Spleen (tissue), 7 donors: Measurements from ENCODE around the gene RPP25L.

ENCODE experiments used
- POLR2A ChIP-seq, 3 donors: fragments of 450-650 bp; IDR thresholded peaks; one replicate each; pipeline ENCODE4 v1.5.1; 2017; ENCODE audit warnings: antibody characterized with exemption in 3 of 3, mild to moderate bottlenecking in 1 of 3
- POLR2AphosphoS5 ChIP-seq, 3 donors: sonication (generic); formaldehyde crosslinking; IDR thresholded peaks; one replicate each; pipeline ENCODE4 v1.5.1; 2017; ENCODE audit warnings: antibody characterized with exemption in 3 of 3
- TF ChIP-seq, protein P1 (sequence below), 11 experiments: fragments of 200-600 bp in 7 of 11; fragments of 450-650 bp in 4 of 11; sonication (generic) in 4 of 11; IDR thresholded peaks in 8 of 11; conservative IDR thresholded peaks in 3 of 11; 1 replicate in 7 of 11; 2 replicates in 4 of 11; pipeline versions ENCODE4 v1.4.0 to v1.8.0; 2016 to 2021; ENCODE audit warnings: antibody characterized with exemption in 11 of 11, inconsistent platforms in 4 of 11, mild to moderate bottlenecking in 1 of 11
- donor health status: DM: no; HTN: no; CAD: no; lungs with moderate emphysema.
- donor health status: DM: no; HTN: no; CAD: no.
- donor health status: DM: no; HTN: no; CAD: no.

DNA sequence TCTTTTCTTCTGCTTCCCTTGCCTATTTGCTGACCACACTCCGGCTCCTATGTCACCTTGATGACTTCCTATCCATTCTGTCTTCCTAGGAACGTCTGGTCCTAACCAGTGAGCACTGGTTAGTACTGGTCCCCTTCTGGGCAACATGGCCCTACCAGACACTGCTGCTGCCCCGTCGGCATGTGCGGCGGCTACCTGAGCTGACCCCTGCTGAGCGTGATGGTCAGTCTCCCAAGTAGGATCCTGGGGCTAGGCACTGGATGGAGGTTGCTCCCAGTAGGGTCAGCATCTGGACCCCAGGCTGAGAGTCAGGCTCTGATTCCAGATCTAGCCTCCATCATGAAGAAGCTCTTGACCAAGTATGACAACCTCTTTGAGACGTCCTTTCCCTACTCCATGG lies 36.8 kb upstream of the RPP25L start:
- no peak for TF ChIP-seq POLR2AphosphoS5 (IDR thresholded peaks at IDR 0.05)
- TF ChIP-seq, protein P1, sequence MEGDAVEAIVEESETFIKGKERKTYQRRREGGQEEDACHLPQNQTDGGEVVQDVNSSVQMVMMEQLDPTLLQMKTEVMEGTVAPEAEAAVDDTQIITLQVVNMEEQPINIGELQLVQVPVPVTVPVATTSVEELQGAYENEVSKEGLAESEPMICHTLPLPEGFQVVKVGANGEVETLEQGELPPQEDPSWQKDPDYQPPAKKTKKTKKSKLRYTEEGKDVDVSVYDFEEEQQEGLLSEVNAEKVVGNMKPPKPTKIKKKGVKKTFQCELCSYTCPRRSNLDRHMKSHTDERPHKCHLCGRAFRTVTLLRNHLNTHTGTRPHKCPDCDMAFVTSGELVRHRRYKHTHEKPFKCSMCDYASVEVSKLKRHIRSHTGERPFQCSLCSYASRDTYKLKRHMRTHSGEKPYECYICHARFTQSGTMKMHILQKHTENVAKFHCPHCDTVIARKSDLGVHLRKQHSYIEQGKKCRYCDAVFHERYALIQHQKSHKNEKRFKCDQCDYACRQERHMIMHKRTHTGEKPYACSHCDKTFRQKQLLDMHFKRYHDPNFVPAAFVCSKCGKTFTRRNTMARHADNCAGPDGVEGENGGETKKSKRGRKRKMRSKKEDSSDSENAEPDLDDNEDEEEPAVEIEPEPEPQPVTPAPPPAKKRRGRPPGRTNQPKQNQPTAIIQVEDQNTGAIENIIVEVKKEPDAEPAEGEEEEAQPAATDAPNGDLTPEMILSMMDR (IDR thresholded peaks at IDR 0.05 in 8 of 11, conservative IDR thresholded peaks at IDR 0.05 in 3 of 11), result no peak
- TF ChIP-seq POLR2A (IDR thresholded peaks at IDR 0.05), result no peak
